ENCODE results near the gene ELN.

DNA sequence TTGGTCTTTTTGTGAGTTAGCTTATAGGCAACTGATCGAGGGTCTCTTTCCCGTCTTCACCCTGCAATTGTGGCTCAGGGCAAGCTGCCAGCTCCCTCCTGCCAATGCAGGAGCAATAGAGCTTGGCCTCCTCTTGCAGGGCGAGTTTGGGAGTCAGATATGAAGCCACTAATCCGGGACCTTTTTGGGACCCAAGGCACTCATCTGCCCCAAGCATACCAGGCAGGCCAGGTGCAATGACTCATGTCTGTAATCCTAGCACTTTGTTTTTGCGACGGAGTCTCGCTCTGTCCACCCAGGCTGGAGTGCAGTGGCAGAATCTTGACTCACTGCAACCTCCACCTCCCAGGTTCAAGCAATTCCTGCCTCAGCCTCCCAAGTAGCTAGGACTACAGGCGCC lies 76.7 kb downstream of the ELN start:
- TF ChIP-seq, protein P1, sequence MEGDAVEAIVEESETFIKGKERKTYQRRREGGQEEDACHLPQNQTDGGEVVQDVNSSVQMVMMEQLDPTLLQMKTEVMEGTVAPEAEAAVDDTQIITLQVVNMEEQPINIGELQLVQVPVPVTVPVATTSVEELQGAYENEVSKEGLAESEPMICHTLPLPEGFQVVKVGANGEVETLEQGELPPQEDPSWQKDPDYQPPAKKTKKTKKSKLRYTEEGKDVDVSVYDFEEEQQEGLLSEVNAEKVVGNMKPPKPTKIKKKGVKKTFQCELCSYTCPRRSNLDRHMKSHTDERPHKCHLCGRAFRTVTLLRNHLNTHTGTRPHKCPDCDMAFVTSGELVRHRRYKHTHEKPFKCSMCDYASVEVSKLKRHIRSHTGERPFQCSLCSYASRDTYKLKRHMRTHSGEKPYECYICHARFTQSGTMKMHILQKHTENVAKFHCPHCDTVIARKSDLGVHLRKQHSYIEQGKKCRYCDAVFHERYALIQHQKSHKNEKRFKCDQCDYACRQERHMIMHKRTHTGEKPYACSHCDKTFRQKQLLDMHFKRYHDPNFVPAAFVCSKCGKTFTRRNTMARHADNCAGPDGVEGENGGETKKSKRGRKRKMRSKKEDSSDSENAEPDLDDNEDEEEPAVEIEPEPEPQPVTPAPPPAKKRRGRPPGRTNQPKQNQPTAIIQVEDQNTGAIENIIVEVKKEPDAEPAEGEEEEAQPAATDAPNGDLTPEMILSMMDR (IDR thresholded peaks at IDR 0.05; ENCODE audit: low read depth, low read length, poor library complexity, severe bottlenecking), result no peak
- no peak for TF ChIP-seq EZH2phosphoT487 (IDR thresholded peaks at IDR 0.05; ENCODE audit: borderline replicate concordance, low read length)
